DMS114 treated with DMSO at 0.1 percent for 48 hours (cell line): ENCODE measurements around the gene EPB41.
"Not testable (repeated sequence)": the region's sequence is repeated elsewhere in the genome, so short reads cannot be mapped to it uniquely, and the experiment has no call there.

Source experiments
- DNase-seq: peaks from one replicate; lab custom pipeline; 2025; ENCODE audit not compliant: unreplicated experiment; lab: John Stamatoyannopoulos, UW

Gene EPB41

DNA sequence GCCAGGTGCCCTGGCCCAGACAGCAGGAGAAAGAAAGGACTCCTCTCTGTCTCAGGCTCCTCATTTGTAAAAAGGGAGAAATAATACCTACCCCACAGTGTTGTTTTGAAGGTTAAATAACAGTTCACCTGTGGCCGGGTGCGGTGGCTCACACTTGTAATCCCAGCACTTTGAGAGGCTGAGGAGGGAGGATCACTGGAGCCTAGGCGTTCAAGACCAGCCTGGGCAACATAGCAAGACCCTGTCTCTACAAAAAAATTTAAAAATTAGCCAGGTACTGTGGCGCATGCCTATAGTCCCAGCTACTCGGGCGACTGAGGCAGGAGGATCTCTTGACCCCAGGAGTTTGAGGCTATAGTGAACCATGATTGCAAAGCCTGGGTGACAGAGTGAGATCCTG, 211.8 kb downstream of the EPB41 start:
- DNase-seq: no peak

DNA sequence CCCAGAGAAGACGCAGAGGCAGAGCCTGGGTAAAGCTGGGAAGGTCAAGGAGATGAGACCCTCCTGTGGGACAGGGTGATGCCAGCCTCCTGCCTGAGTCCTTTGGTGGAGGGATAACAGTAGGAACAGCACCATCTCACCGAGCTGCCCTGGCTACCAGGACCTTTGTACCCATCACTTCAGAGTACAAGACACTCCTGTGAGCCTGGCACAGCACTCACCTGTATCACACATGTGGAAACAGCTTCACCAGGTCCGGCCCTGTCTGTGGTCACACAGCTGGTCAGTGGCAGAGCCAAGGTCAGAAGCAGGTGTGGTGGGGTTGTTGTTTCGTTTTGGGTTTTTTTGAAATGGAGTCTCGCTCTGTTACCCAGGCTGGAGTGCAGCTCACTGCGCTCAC, 214.4 kb downstream of the EPB41 start:
- no peak for DNase-seq

DNA sequence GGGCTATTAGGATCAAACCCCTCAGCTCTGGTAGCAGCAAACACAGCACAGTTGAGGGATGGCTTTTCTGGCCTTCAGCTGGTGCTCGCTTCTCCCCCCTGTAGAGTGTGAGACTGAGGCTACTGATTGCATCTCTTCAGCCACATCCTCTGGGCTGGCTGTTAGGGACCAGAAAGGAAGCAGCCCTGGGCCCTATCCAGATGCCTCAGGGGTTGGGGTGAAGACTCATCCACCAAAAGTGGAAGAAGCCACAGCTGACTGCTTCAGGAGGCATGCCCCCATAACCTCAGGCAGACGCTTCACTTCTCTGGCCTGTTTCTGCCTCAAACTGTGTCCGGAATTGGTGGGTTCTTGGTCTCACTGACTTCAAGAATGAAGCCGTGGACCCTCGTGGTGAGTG, 215.5 kb downstream of the EPB41 start:
- no peak for DNase-seq

DNA sequence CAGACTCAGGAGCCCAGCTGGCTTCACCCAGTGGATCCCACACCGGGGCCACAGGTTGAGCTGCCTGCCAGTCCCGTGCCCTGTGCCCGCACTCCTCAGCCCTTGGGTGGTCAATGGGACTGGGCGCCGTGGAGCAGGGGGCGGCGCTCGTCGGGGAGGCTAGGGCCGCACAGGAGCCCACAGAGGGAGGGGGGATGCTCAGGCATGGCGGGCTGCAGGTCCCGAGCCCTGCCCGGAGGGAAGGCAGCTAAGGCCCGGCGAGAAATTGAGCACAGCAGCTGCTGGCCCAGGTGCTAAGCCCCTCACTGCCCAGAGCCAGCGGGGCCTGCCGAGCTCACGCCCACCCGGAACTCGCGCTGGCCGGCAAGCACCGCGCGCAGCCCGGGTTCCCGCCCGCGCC, 216.7 kb downstream of the EPB41 start:
- not testable (repeated sequence) for DNase-seq

DNA sequence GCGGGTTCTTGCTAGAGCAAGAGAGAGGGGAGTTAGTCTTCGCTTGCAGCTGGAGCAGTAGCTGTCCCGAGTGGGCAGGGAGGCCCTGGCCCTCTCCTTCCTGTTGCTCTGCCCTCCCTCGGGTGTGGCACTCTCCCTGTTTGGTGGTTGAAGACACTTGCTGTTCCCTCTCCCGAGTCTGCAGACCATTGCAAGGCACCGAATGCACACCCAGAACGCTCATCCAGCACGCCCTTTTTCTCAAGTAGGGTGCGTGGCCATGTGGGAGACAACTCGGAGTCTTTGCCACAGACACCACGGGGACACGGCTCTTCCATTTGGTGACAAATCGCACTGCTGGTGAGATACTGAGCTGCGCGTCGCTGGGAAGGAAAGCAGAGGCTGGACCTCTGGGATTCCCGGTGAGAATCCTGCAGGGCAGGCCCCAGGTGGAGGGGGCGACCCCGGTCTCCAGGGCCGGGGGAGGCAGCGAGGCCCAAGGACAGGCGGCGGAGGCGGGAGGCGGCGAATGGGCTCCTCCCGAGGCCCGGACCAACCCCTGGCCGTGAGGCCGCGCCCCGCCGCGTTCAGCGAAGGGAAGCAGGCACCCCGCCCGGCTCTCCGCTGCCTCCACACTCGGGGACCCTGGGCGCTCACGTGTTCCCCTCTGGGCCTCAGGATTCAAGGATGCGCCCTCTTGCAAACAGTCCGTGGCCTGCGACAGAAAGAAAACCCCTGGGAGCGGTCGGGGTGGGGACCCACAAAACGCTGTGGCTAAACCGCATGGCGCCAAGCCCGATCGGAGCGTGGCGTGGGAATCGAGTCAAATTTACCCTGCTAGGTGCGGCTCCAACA, 219.7 kb downstream of the EPB41 start:
- no peak for DNase-seq

DNA sequence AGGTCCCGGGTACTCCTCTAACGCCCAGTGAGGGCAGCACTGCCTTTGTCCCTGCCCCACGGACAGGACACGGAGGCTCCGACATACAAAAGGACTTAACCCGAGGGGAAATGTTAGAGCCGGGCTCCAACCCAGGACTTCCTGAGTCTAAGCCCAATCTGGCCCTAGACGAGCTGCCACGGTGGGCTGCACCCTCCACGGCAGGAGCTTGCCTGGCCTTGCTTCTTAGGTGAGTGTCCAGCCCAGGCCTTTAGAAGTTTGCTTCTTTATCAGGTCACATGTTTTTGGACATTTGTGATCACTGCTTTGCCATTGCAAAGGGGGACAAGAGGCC, 220.3 kb downstream of the EPB41 start:
- DNase-seq: no peak

DNA sequence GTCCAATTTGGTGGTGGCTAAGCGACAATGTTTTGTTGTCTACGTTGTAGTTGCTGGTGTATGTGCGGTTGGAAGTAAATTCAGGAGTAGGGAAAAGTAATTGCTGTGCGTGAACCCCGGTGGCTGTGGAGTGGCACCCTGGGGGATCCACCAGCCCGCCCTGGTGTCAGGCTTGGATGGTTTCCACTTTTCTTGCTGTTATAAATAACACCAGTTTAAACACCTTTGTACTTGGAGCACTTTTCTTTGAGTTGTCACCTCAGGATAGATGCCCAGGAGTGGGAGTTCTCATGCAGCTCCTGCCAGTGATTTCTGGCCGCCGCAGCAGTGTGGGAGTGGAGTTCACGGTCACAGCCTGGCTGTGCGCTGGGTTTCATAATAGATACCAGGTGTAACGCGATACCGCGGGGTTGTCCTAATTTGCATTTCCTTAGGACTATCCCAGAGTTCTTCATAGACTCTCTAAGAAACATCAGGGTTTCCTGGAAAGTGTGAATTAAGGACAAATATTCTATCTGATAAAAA, 222.1 kb downstream of the EPB41 start:
- DNase-seq: no peak

DNA sequence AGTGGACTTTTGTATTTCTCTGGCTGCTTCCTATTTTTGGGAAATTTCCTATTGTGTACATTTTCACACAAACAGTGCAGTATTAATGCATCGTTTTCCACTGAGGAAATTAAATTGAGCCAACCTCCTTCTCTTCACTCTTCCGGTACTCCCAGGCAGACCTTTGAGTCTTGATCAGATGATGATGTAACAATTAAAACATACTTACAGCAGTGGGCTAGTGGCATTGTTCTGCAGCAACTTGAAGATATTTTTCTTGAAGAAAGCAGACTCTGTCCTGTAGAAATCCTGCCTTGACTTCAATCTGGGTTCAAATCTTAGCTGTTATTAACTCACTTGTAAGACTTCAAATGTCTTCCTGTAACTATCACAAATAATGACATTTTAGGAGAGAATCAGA, 228.3 kb downstream of the EPB41 start:
- DNase-seq: no peak

DNA sequence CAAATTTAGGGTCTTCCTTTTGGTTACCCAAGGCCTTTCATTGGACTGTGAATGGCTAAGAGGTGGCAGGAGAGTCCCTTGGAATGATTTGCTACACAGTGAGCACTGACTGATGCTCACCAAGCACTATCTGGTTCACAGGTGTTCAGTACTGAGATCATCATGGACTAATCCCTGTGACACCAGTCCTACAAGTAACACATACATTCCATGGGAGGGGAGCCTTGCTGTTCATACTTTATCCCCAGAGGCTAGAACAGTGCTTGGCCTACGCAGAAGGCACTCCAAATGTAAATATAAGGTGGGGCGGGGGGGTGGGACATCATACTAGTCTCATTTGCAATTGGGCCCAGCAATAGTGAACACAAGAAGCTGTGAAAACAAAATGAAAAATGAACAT, 229.8 kb downstream of the EPB41 start:
- DNase-seq: no peak

DNA sequence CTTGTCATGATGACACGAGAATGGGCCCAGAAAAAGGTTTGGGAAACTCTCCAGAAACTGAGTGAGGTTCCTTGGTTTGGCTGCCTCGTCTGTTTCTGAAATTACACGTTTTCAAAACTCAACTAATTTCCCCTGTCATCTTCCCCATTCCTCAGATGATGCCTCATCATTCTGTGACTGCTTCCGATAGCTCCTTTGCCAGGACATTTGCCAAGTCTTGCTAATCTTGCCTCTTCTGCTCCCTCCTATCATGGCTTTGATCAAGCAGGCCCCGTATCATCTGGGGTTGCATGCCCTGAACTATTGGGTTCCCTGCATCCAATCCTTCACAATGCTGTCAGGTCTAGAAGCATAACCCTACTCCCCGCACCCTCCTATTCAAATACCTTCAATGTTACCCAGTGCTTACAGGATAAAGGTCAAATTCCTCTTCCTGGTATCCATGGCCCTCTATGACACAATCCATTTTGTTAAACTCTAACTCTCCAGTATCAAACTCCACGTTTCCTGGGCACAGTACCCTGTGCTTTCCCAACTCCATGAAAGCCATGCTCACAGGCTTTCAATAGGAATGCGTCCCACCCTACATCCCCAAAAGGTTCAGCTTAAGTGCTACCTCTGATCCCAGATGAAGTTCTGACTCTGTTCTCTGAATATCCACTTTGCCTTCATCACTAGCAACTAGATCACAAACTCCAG, 231.5 kb downstream of the EPB41 start:
- no peak for DNase-seq

DNA sequence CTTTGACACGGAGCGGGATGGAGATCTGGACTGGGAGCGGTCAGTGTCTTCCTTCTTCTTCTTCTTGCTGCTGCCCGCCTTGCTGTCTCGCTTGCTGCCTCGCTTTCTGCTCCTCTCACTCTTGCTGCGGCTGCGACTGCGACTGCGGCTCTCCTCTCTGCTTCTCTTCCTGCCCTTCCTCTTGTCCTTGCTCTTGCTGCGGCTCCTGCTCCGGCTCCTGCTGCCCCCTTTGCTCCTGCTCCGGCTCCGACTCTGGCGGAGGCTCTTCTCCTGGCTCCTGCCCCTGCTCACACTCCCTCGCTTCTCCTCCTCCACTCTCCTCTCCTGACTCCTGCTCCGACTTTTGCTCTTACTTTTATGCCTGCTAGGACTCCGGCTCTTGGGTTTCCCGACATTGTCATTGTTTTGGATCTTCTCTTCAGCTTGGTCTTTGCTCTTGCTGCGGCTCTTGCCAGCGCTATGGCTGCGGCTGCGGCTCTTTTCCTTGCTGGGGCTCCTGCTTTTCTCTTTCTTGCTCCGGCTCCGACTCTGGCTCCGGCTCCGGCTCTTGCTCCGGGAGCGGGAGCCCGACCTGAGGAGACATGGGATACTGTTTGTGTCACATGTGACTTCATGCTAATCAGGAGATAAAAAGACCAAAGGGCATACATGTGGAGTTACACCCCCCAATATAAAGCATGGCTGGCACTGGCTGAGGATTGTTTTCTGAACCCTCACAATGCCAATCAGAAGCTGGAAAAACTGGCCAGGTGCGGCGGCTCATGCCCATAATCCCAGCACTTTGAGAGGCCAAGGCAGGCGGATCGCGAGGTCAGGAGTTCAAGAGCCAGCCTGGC, 234.5 kb downstream of the EPB41 start:
- no peak for DNase-seq

DNA sequence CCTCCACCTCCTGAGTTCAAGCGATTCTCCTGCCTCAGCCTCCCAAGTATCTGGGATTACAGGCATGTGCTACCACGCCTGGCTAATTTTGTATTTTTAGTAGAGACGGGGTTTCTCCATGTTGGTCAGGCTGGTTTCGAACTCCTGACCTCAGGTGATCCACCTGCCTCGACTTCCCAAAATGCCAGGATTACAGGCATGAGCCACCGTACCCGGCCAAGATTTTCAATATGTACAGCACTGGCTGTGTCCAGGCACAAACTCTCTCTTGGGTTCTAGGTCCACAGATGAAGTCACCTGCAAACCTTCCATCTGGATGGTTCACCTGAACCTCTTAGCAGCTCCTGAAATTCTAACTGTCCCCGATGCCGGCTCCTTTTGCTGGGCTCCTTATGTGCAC, 236.0 kb downstream of the EPB41 start:
- DNase-seq: not testable (repeated sequence)

DNA sequence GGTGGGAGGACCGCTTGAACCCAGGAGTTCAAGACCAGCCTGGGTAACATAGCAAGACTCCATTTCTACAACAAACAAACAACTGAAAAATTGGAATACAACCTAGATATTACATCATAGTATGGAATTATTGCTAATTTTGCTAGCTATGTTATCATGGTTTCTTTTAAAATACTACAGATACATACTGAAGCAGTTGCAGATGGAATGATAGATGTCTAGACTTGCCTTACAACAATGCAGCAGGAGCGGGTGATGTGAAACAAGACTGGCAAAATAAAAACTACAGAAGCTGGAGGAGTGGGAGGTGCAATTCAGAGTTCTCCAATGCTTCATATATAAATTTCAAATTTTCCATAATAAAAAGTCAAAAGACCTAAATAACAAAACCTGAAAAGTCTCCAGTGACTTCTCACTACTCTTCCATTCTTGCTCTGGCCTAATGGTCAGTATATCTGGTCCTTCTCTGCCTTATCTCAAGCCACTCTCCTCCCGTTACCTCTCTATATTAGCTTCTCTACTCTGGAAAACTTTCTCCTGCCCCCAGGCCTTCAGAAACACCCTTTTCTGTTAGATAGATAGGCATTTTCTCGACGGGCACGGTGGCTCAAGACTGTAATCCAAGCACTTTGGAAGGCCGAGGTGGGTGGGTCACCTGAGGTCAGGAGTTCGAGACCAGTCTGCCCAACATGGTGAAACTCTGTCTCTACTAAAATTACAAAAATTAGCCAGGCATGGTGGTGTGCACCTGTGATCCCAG, 237.9 kb downstream of the EPB41 start:
- DNase-seq: no peak

DNA sequence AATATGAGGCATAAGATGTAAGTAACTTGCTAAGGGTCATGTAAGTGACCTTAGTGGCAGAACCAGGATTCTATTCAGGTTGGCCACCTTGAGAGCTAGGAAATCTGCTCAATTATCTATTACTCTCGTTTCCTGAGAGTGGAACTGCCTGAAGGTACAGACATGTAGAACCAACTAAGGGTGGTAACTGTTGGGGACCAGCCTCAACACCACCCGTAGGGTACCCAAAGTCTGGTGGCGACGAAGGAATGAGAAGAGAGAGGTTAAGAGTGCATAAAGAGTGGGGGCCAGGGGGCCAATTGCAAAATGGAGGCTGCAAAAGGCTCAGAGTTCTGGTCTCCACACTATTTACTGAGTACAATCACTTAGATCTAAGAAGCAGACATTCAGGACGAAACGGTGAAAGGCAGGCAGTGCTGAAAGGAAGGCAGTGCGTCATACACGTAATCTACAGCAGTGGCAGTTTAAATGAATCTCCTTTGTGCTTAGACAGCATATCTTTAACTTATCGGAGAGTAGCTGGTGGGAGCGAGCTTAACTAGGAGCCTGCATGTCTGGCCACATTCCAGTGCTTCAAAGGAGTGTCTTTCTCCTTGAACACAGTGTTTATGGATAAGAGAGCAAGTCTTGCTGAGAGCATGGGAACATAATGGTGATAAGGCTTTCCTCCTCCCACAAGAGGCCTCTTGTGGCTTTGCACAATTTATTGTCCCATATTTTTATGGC, 242.3 kb downstream of the EPB41 start:
- no peak for DNase-seq

DNA sequence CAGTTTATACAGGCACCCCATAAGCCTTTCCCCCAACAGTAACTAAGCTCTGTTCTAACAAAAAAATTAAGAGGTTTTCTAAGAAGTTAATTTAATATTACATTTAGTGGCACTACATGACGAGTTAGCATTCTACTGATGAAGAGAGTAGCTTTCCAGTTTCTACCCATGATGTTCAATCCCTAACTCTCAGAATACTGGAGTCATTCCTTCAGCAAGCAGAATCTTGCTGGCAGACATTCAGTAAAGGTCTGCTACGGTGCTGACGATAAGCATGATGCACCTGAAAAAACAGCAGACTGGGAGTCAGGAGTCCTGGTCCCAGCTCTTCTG, 242.9 kb downstream of the EPB41 start:
- no peak for DNase-seq

DNA sequence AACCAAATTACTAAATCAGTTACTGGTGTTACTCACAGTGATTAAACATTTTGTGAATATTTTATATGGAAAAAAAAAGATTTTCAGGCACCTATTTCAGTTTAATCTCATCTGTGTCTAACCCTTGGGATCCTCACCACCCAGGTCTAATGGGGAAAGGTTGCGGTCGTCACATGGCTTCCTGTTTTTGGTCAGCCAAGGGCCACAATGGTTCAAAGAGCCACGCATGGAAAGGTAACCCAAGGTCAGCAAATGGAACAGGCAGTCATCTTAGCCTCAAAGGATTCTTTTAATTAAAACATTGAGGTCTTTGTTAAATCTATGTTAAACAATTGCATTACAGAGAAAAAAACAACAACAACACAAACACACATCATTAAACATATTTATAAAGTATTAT, 245.4 kb downstream of the EPB41 start:
- no peak for DNase-seq

DNA sequence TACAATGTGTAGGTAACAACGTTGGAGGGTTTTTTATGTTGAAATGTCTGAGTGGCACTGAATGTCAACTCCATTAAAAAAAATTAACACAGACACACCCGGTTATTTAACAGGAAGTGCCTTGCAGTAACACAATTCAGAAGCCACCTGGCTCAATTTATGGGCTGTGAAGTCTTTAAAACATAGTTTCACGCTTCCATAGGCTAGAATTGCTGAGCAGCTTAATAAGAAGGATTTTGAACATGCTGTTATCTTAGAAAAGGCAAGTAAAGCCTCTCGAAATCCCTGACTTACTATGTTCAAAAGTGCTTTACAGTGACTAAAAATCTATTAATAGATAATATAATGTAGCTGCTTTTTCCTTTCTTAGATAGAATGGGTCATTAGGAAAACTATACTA, 247.7 kb downstream of the EPB41 start:
- no peak for DNase-seq

DNA sequence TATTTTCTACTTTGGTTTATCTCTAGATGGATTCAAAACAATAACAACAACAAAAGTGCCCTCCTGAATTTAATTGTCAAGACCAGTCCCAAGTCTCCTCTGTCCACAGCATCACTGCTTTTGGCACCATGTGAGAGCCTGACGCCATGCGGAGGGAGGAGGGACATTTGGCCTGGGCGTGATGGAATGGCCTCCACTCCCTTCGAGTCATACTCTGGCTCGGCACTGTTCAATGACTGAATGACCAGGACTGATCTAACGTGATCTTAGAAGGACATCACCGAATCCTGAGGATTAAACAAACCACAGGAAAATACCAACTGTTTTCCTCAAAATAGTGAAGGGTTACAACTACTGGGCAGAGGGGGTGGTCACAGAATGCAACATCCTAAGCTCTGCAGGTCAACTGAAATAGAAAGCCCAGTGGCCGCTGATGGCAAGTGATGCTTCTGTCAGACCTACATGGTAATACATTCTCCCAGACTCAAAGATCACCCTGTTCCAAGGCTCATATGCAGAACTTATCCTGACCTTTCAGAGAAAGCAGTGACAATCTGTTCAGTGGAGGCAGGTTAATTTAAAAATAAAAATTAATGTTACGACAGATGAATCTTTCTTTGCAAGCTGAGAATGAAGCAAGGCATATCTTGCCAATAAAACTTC, 248.2 kb downstream of the EPB41 start:
- no peak for DNase-seq

DNA sequence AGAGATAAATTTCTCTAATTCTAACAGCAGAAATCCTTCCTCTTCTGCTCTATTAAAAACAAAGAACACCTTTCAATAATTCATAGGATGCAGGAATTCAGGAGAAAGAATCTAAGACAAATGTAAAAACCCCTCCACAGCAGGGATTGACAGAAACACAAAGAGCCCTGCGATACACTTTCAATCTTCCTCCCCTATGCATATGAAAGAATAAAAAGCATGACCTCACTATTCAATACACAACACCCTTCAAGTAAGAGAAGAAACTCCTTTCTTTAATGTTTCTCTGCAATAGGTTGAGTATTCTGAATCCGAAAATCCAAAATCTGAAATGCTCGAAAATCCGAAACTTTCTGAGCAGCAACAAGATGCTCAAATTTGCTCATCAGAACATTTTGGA, 250.2 kb downstream of the EPB41 start:
- no peak for DNase-seq
